Endothelial cell of hepatic sinusoid (primary cell): ENCODE results near the gene NCBP3.

Experiments used
- in situ Hi-C: cut with HindIII; loops from 2 replicates; pipeline ENCODE4 v1.10.0; 2017; ENCODE audit warnings: low sequenced_read_pairs

The NCBP3 gene

DNA sequence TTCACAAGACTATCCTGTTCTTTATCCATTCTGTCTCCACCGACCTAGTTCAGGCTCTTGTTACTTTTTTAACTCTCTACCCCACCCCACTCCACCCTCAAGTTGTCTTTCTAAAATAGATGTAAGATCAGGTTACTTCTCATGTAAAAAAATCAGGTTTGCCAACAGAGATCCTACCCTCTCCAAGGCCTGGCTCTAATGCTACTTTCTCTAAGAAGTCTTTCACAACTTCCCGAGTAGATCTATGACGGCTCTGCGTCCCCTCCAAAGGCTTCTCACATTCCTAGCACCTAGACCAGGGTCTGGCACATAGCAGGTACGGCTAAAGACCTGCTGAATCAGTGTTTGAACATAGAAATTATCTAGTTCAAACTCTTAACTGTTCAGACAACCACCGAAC lies 30.9 kb downstream of the NCBP3 start:
- in situ Hi-C loops = no loop called here

- in situ Hi-C loops = no loop called here
These were observed 31.7 kb downstream of the NCBP3 start for GRCh38 chr17:3814361-3814760.

DNA sequence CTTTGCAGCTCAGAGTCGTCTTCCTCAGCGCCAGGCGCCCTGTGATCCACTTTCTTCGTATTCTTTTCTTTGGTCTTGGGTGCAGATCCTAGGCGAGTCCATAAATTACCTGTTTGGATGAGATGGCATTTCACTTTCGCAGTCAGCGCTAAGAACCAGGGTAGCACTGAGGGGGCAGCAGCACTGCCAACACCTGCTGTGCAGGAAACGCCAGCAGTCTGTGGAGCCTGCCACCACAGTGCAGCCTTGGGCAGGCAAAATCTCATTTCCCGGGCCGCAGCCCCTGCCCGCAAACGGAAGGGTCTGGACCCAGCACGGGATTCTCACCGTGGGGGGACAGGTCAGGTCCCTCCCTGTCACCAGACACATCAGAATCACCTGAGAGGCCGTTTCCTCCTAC lies 32.9 kb downstream of the NCBP3 start:
- in situ Hi-C loops = no loop called here

GRCh38 chr17:3812771-3813170 lies 33.3 kb downstream of the NCBP3 start:
- in situ Hi-C loops = no loop called here

- in situ Hi-C loops = no loop called here
These were observed 33.8 kb downstream of the NCBP3 start for GRCh38 chr17:3812284-3812683.

- in situ Hi-C loops = no loop called here
These were observed 36.0 kb downstream of the NCBP3 start for GRCh38 chr17:3810019-3810418.

DNA sequence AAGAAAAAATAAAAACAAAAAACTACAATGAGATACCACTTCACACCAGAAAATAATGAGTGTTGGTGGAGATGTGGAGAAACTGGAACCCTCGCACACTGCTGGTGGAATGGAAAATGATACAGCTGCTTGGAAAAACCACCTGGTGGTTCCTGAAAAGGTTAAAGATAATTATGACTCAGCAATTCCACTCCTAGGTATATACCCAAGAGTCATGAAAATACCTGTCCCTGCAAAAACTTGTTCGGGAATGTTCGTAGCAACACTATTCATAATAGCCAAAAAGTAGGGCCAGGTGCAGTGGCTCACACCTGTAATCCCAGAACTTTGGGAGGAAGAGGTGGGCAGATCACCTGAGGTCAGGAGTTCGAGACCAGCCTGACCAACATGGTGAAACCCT lies 36.9 kb downstream of the NCBP3 start:
- in situ Hi-C loops = loop anchor here (5.0 kb wide), 1 partner anchor 48 kb away; no protein-coding TSS in a partner anchor

GRCh38 chr17:3808701-3809100 lies 37.3 kb downstream of the NCBP3 start:
- in situ Hi-C loops = loop anchor here (5.0 kb wide), 1 partner anchor 49 kb away; no protein-coding TSS in a partner anchor

- in situ Hi-C loops = loop anchor here (5.0 kb wide), 1 partner anchor 52 kb away; no protein-coding TSS in a partner anchor
These were observed 40.5 kb downstream of the NCBP3 start for GRCh38 chr17:3805581-3805980.

GRCh38 chr17:3804503-3804931 lies 41.5 kb downstream of the NCBP3 start:
- in situ Hi-C loops = loop anchor here (5.0 kb wide), 1 partner anchor 62 kb away; no protein-coding TSS in a partner anchor

GRCh38 chr17:3803308-3803640 lies 42.8 kb downstream of the NCBP3 start:
- in situ Hi-C loops = loop anchor here (5.0 kb wide), 1 partner anchor 61 kb away; no protein-coding TSS in a partner anchor

- in situ Hi-C loops = loop anchor here (5.0 kb wide), 1 partner anchor 60 kb away; no protein-coding TSS in a partner anchor
These were observed 43.4 kb downstream of the NCBP3 start for GRCh38 chr17:3802461-3803307.

DNA sequence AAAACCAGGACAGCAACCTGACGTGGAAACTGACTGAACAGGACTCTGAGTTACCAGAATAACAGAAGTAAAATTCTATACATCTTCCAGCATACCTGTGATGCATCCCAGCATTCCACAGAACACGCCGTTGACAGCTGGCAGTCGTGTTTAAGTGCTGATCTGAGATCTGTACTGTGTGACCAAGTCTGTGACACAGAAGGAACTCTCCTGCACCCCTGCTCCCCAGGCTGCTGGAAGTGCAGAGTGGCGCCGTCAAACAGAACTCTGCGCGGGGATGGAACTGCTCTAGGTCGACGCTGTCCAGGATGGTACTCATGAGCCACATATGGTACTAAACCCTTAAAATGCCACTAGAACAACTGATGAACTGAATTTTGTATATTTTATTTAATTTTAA lies 44.3 kb downstream of the NCBP3 start:
- in situ Hi-C loops = loop anchor here (5.0 kb wide), 1 partner anchor 59 kb away; no protein-coding TSS in a partner anchor

DNA sequence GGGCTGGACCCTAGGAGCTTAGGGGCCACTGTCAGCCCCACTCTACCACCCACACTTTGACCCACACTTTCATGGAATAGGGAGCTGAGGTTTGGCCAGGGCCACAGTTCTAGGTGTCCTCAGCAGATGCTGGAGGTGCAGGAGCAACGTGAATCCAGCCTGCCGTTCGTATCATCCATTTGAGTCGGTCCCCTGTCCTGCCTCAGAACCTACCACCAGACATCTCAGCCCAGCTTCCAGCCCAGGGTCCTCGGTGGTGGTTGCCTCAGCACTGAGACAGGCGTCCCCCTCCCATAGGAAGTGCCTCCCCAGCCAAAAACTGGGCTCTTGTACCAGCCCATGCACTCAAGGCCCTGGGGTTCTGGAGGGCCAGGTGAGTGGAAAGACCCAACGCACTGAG lies 44.7 kb downstream of the NCBP3 start:
- in situ Hi-C loops = loop anchor here (5.0 kb wide), 1 partner anchor 59 kb away; no protein-coding TSS in a partner anchor

GRCh38 chr17:3800362-3801271 lies 45.4 kb downstream of the NCBP3 start, which contains the start of gene ITGAE:
Gene ITGAE, minus strand, starts transcription at chr17:3801188. Its CDS starts 44 bp downstream, at chr17:3801144.
- in situ Hi-C loops = loop anchor here (5.0 kb wide), 1 partner anchor 58 kb away; no protein-coding TSS in a partner anchor

GRCh38 chr17:3799181-3799945 lies 46.7 kb downstream of the NCBP3 start:
- in situ Hi-C loops = no loop called here

DNA sequence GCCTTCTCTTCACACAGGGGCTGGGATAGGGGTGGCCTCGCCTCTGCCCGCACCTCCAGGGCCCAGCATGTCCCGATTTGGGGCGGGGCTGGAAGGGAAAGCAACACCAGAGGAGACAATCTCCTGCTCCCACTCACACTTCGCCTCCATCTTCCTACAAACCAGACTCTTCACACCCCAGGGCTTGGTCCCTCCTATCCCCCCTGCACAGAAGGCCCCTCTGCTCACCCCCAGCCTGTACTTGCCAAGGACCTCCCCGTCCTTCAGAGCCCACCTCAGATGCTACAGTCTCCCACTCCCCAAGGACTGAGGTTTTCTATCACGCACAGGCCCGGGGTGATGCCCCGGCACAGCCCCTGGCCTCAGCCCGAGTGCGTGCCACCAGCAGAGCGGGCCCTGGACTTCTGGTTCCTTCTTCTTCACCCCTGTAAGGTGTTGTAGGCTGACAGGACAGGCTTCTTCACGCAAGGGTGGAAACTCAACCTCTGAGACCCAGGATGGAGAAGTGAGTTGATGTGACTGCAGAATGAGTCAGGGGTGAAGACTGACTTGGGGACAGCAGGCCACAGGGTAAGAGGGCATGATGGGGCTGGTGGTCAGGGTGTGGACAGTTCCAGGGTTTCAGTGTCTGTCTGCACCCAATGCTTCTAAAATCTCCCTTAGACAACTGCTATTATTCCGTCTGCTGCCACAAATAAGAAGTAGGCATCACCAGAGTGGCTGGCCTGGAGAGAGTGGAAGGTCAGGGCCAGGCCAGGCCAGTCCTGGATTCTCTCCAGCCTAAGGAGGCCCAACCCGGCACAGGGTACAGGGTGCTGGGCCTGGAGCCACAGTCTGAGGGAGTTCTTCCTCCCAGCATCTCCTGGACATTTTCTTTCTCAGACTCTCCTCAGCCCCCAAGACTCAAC lies 47.5 kb downstream of the NCBP3 start:
- in situ Hi-C loops = no loop called here

GRCh38 chr17:3796822-3797170 lies 49.2 kb downstream of the NCBP3 start:
- in situ Hi-C loops = no loop called here

DNA sequence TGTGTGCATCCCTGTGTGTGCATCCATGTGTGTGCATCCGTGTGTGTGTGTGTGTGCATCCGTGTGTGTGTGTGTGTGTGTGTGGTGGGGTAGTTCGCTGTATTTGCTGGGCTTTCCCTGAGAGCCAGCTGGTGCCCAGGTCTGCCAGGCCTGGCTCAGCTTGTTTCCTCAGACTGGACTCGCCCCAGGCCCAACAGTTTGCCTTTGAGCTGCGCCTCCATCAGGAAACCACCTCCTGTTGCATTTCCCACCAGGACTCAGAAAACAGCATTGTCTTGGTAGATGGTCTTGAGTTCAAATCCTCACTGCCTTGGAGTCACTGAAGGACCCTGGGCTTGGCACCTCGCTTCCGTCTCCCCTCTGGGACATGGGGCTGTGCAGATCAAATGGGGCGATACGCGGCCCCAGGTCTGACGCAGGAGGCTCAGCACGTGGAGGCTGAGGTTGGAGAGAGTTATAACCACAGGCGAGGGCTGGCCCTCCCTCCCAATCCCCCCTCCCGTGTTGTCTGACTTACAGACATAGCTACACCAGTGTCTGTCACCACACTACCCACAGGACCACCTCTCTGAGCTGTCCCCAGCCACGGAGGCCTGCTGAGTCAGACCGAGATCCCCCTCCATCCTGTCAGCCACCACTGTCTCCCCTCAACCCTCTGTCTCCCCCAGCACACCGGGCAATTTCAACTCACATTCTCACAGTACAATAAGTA lies 49.8 kb downstream of the NCBP3 start:
- in situ Hi-C loops = no loop called here
